Dedifferentiated amniotic fluid mesenchymal stem cell (primary cell): ENCODE results near the gene FUZ.

ENCODE experiments used
- DNase-seq: peaks from one replicate; pipeline ENCODE4 v3.0.0-alpha.2; 2016; ENCODE audit errors: extremely low spot score

The FUZ gene

GRCh38 chr19:49807058-49807903 lies 5.8 kb downstream of the FUZ start:
- no peak for DNase-seq

GRCh38 chr19:49806620-49806959 lies 6.5 kb downstream of the FUZ start:
- DNase-seq: no peak

GRCh38 chr19:49805822-49806619 lies 7.1 kb downstream of the FUZ start:
- no peak for DNase-seq

GRCh38 chr19:49803529-49803856 lies 9.6 kb downstream of the FUZ start:
- DNase-seq: no peak

GRCh38 chr19:49802836-49803528 lies 10.1 kb downstream of the FUZ start:
- no peak for DNase-seq

GRCh38 chr19:49801966-49802661 lies 11.0 kb downstream of the FUZ start:
- peak; percentile 53 for DNase-seq

- no peak for DNase-seq
These were observed 11.6 kb downstream of the FUZ start for GRCh38 chr19:49801401-49801888.

GRCh38 chr19:49800771-49801170 lies 12.3 kb downstream of the FUZ start:
- no peak for DNase-seq

- DNase-seq: no peak
These were observed 13.2 kb downstream of the FUZ start for GRCh38 chr19:49799798-49800376.

GRCh38 chr19:49799271-49799797 lies 13.8 kb downstream of the FUZ start:
- no peak for DNase-seq

GRCh38 chr19:49798574-49798973 lies 14.5 kb downstream of the FUZ start:
- no peak for DNase-seq

- no peak for DNase-seq
These were observed 17.5 kb downstream of the FUZ start for GRCh38 chr19:49795615-49796014.

GRCh38 chr19:49793561-49793840 lies 19.6 kb downstream of the FUZ start:
- DNase-seq: no peak

- DNase-seq: no peak
These were observed 20.1 kb downstream of the FUZ start for GRCh38 chr19:49792829-49793560.

GRCh38 chr19:49791776-49792445 lies 21.2 kb downstream of the FUZ start:
- DNase-seq: no peak

GRCh38 chr19:49790866-49791265 lies 22.2 kb downstream of the FUZ start:
- DNase-seq: no peak

GRCh38 chr19:49788857-49789256 lies 24.2 kb downstream of the FUZ start:
- no peak for DNase-seq

GRCh38 chr19:49787746-49788145 lies 25.3 kb downstream of the FUZ start:
- no peak for DNase-seq

- no peak for DNase-seq
These were observed 26.7 kb downstream of the FUZ start for GRCh38 chr19:49786376-49786820.

GRCh38 chr19:49782515-49782914 lies 30.6 kb downstream of the FUZ start:
- no peak for DNase-seq
